ENCODE results near the gene EVC2.

Gene EVC2

GRCh38 chr4:5553801-5554200 lies 154.6 kb downstream of the EVC2 start:
- Histone ChIP-seq H3K4me3 (replicated peaks; ENCODE audit: insufficient read depth, low read length) (no peak overlapping the region), H3K27ac (replicated peaks) (no peak overlapping the region), H3K27me3 (ENCODE audit: insufficient read depth, poor library complexity, severe bottlenecking) (no peaks in the 10 kb centered on the region)
- TF ChIP-seq POLR2AphosphoS5 (IDR thresholded peaks at IDR 0.05; ENCODE audit: low read depth) (no peak), CTCF (IDR thresholded peaks at IDR 0.05; ENCODE audit: insufficient read depth, low read length) (no peak), SPI1 (IDR thresholded peaks at IDR 0.05; ENCODE audit: borderline replicate concordance, low read depth) (no peak), REST (IDR thresholded peaks at IDR 0.05; ENCODE audit: insufficient replicate concordance, low read depth) (no peak), GABPA (IDR thresholded peaks at IDR 0.05; ENCODE audit: low read depth) (no peak)
- no peak for DNase-seq (ENCODE audit: low read depth in 1 of 2, low spot score in 1 of 2)

GRCh38 chr4:5552451-5552850 lies 155.9 kb downstream of the EVC2 start:
- no peak overlapping the region for H3K4me3 ChIP-seq (replicated peaks; ENCODE audit: insufficient read depth, low read length)
- H3K27ac ChIP-seq (replicated peaks) = no peak overlapping the region
- no peaks in the 10 kb centered on the region for H3K27me3 ChIP-seq (ENCODE audit: insufficient read depth, poor library complexity, severe bottlenecking)
- TF ChIP-seq CTCF (IDR thresholded peaks at IDR 0.05; ENCODE audit: insufficient read depth, low read length) (no peak), SPI1 (IDR thresholded peaks at IDR 0.05; ENCODE audit: borderline replicate concordance, low read depth) (no peak), POLR2AphosphoS5 (IDR thresholded peaks at IDR 0.05; ENCODE audit: low read depth) (no peak), REST (IDR thresholded peaks at IDR 0.05; ENCODE audit: insufficient replicate concordance, low read depth) (no peak), GABPA (IDR thresholded peaks at IDR 0.05; ENCODE audit: low read depth) (no peak)
- DNase-seq (ENCODE audit: low read depth in 1 of 2, low spot score in 1 of 2) = no peak

- no peak overlapping the region for H3K27ac ChIP-seq (replicated peaks)
- no peak overlapping the region for H3K4me3 ChIP-seq (replicated peaks; ENCODE audit: insufficient read depth, low read length)
- DNase-seq (ENCODE audit: low read depth in 1 of 2, low spot score in 1 of 2) = no peak
- TF ChIP-seq POLR2AphosphoS5 (IDR thresholded peaks at IDR 0.05; ENCODE audit: low read depth) (no peak), CTCF (IDR thresholded peaks at IDR 0.05; ENCODE audit: insufficient read depth, low read length) (no peak), REST (IDR thresholded peaks at IDR 0.05; ENCODE audit: insufficient replicate concordance, low read depth) (no peak), GABPA (IDR thresholded peaks at IDR 0.05; ENCODE audit: low read depth) (no peak), SPI1 (IDR thresholded peaks at IDR 0.05; ENCODE audit: borderline replicate concordance, low read depth) (no peak)
- H3K27me3 ChIP-seq (ENCODE audit: insufficient read depth, poor library complexity, severe bottlenecking) = no peaks in the 10 kb centered on the region
Measured at GRCh38 chr4:5547651-5548249, 160.6 kb downstream of the EVC2 start.

Data from HL-60 (cell line).